GM23338 (cell line): ENCODE data around the gene RAET1G. TPM values are rescaled to one million over a fixed set of nuclear protein-coding genes. Genes with fewer than 3 reads are reported as not detected.
A peak's percentile ranks its signal among the peaks of the same experiment; 100 is the strongest.
"Not testable (repeated sequence)": the region's sequence is repeated elsewhere in the genome, so short reads cannot be mapped to it uniquely, and the experiment has no call there.

Experiments used
- ATAC-seq: fragments of 200-7000 bp; cut with Tn5 transposase; 3 replicates; pipeline ENCODE4 v1.9.1; 2020
- DNase-seq: peaks from one replicate; pipeline ENCODE4 v3.0.0-alpha.2; 2015; ENCODE audit warnings: low spot score
- H2AFZ ChIP-seq: fragments of 200-600 bp; sonication (generic); 2 replicates; pipeline ENCODE4 v1.8.0; 2016; ENCODE audit warnings: antibody characterized with exemption, mild to moderate bottlenecking, moderate library complexity
- H3F3A ChIP-seq: fragments of 200-600 bp; sonication (generic); replicated peaks from 2 replicates; pipeline ENCODE4 v1.8.0; 2017; ENCODE audit warnings: antibody characterized with exemption, mixed run types, low read depth
- H3K27ac ChIP-seq: fragments of 200-600 bp; sonication (generic); 2 replicates; pipeline ENCODE4 v1.6.1; 2016; ENCODE audit warnings: low read depth
- H3K27me3 ChIP-seq: fragments of 200-600 bp; sonication (generic); 2 replicates; pipeline ENCODE4 v1.8.0; 2016; ENCODE audit warnings: mild to moderate bottlenecking, mixed run types, moderate library complexity; ENCODE audit not compliant: insufficient read depth
- H3K36me3 ChIP-seq: fragments of 200-600 bp; sonication (generic); 2 replicates; pipeline ENCODE4 v1.8.0; 2016; ENCODE audit warnings: mild to moderate bottlenecking; ENCODE audit not compliant: insufficient read depth
- H3K4me1 ChIP-seq: fragments of 200-600 bp; sonication (generic); 2 replicates; pipeline ENCODE4 v1.8.0; 2016; ENCODE audit warnings: mild to moderate bottlenecking, moderate library complexity; ENCODE audit not compliant: insufficient read depth
- H3K4me2 ChIP-seq: fragments of 200-600 bp; sonication (generic); 2 replicates; pipeline ENCODE4 v1.7.1; 2017; ENCODE audit warnings: mixed run types
- H3K4me3 ChIP-seq: fragments of 200-600 bp; sonication (generic); 2 replicates; pipeline ENCODE4 v1.6.1; 2016; ENCODE audit warnings: mixed run types
- H3K79me2 ChIP-seq: fragments of 200-600 bp; sonication (generic); replicated peaks from 2 replicates; pipeline ENCODE4 v1.8.0; 2017; ENCODE audit warnings: mild to moderate bottlenecking; ENCODE audit not compliant: insufficient read depth
- H3K9me2 ChIP-seq: fragments of 200-600 bp; sonication (generic); 2 replicates; pipeline ENCODE4 v1.8.0; 2017; ENCODE audit not compliant: insufficient read depth
- H4K20me1 ChIP-seq: fragments of 200-600 bp; sonication (generic); replicated peaks from 2 replicates; pipeline ENCODE4 v1.8.0; 2017; ENCODE audit warnings: mild to moderate bottlenecking; ENCODE audit not compliant: insufficient read depth
- H3K27ac Mint-ChIP-seq: 2 replicates; pipeline ENCODE4 v1.8.0; 2020; ENCODE audit warnings: inconsistent platforms, mild to moderate bottlenecking, moderate library complexity, mixed read lengths
- H3K27me3 Mint-ChIP-seq: 3 replicates; pipeline ENCODE4 v1.8.0; 2022; ENCODE audit warnings: low read depth, mild to moderate bottlenecking, moderate library complexity, mixed read lengths, inconsistent platforms; ENCODE audit not compliant: insufficient read depth, poor library complexity
- H3K36me3 Mint-ChIP-seq: 3 replicates; pipeline ENCODE4 v1.8.0; 2021; ENCODE audit warnings: low read depth, mild to moderate bottlenecking, inconsistent platforms, moderate library complexity, mixed read lengths
- H3K4me1 Mint-ChIP-seq: 3 replicates; pipeline ENCODE4 v1.8.0; 2020; ENCODE audit warnings: mild to moderate bottlenecking, inconsistent platforms, mixed read lengths
- H3K4me3 Mint-ChIP-seq: 3 replicates; pipeline ENCODE4 v1.8.0; 2021; ENCODE audit warnings: moderate library complexity, mild to moderate bottlenecking, inconsistent platforms, mixed read lengths
- H3K9me3 Mint-ChIP-seq: 3 replicates; pipeline ENCODE4 v1.8.0; 2020; ENCODE audit warnings: moderate library complexity, mild to moderate bottlenecking, inconsistent platforms, mixed read lengths
- EZH2 ChIP-seq: fragments of 200-600 bp; sonication (generic); IDR thresholded peaks from one replicate; pipeline ENCODE4 v1.8.0; 2017; ENCODE audit warnings: antibody characterized with exemption, mild to moderate bottlenecking, low read depth; ENCODE audit not compliant: unreplicated experiment
- polyA plus RNA-seq: library from polyadenylated mRNA; unstranded; fragments of >200 nt; fragmentation: Nextera tagmentation; extraction: Ambion mirVana; gene quantifications from 2 replicates; pipeline ENCODE4 v1.2.1, GENCODE V29; 2016
- total RNA-seq: library from RNA; depleted of rRNA; stranded (reverse); fragments of >200 nt; shearing (Covaris generic); gene quantifications from 2 replicates; pipeline ENCODE4 v1.2.3, GENCODE V29; 2014

RAET1G gene
- total and polyA plus RNA-seq, 2 experiments from 2014 or later: not detected

- H3K4me2 ChIP-seq: peak overlapping the region; percentile 45; the same call in 1 of the 2 replicates
- H3K4me1 ChIP-seq, H4K20me1 ChIP-seq, H3F3A ChIP-seq, DNase-seq, H3K79me2 ChIP-seq, H3K27ac ChIP-seq, H3K9me3 Mint-ChIP-seq, H2AFZ ChIP-seq, H3K36me3 Mint-ChIP-seq, H3K36me3 ChIP-seq, H3K9me2 ChIP-seq, H3K27ac Mint-ChIP-seq: not testable (repeated sequence)
- peak overlapping the region; percentile 67 for H3K4me3 Mint-ChIP-seq
- H3K4me3 ChIP-seq: peak overlapping the region; percentile 45; the same call in 1 of the 2 replicates
- peak; percentile 26 for ATAC-seq
- H3K27me3 Mint-ChIP-seq: peaks cover 86% of the 10 kb centered on the region
- peaks cover 12% of the 10 kb centered on the region for H3K4me1 Mint-ChIP-seq
- TF ChIP-seq EZH2: peak; percentile 77
- peaks cover 98% of the 10 kb centered on the region for H3K27me3 ChIP-seq
Observed at GRCh38 chr6:149954984-149955653, 32.2 kb upstream of the RAET1G start.

GRCh38 chr6:149954328-149954983 lies 31.5 kb upstream of the RAET1G start:
- peak overlapping the region; percentile 45 for H3K4me3 ChIP-seq
- H2AFZ ChIP-seq, H3F3A ChIP-seq, H3K36me3 Mint-ChIP-seq, H3K27ac Mint-ChIP-seq, H3K36me3 ChIP-seq, H3K4me1 ChIP-seq, DNase-seq, H3K27ac ChIP-seq, H4K20me1 ChIP-seq, H3K9me3 Mint-ChIP-seq, H3K79me2 ChIP-seq, H3K9me2 ChIP-seq: not testable (repeated sequence)
- ATAC-seq: peak; percentile 38
- Mint-ChIP-seq H3K4me3 (0 out of 3 replicates have a peak overlapping the region, but pooled peaks have one; percentile 45), H3K27me3 (peaks cover 86% of the 10 kb centered on the region), H3K4me1 (peaks cover 12% of the 10 kb centered on the region)
- TF ChIP-seq EZH2: peak; percentile 66
- H3K4me2 ChIP-seq: peak overlapping the region; percentile 69
- H3K27me3 ChIP-seq: peaks cover 98% of the 10 kb centered on the region

- not testable (repeated sequence) for H3K9me2 ChIP-seq
Observed at GRCh38 chr6:149953934-149954327, 31.0 kb upstream of the RAET1G start.

GRCh38 chr6:149953390-149953789 lies 30.5 kb upstream of the RAET1G start:
- H3K36me3 Mint-ChIP-seq, H3K79me2 ChIP-seq, H3K4me2 ChIP-seq, H3K27ac ChIP-seq, H3K4me3 ChIP-seq, H3K9me3 Mint-ChIP-seq, H3K4me1 ChIP-seq, H3K36me3 ChIP-seq, H3F3A ChIP-seq, DNase-seq, H2AFZ ChIP-seq, H4K20me1 ChIP-seq, H3K27ac Mint-ChIP-seq, H3K9me2 ChIP-seq: not testable (repeated sequence)
- Mint-ChIP-seq H3K4me1 (peaks cover 12% of the 10 kb centered on the region), H3K4me3 (peak overlapping the region; percentile 30; the same call in 1 of the 3 replicates), H3K27me3 (peaks cover 78% of the 10 kb centered on the region)
- peaks cover 99% of the 10 kb centered on the region for H3K27me3 ChIP-seq
- peak; percentile 11 for ATAC-seq

More at GRCh38 chr6:149953934-149954327, 31.0 kb upstream of the RAET1G start:
- DNase-seq, H3K27ac Mint-ChIP-seq, H3K9me3 Mint-ChIP-seq, H4K20me1 ChIP-seq, H3K36me3 Mint-ChIP-seq, H3F3A ChIP-seq, H3K27ac ChIP-seq, H3K36me3 ChIP-seq, H3K4me1 ChIP-seq, H3K79me2 ChIP-seq, H2AFZ ChIP-seq: not testable (repeated sequence)
- Mint-ChIP-seq H3K4me1 (peaks cover 12% of the 10 kb centered on the region), H3K27me3 (peaks cover 81% of the 10 kb centered on the region), H3K4me3 (peak overlapping the region; percentile 45; the same call in 1 of the 3 replicates)
- ATAC-seq: peak; percentile 98
- Histone ChIP-seq H3K27me3 (peaks cover 98% of the 10 kb centered on the region), H3K4me2 (peak overlapping the region; percentile 69), H3K4me3 (peak overlapping the region; percentile 45; the same call in 1 of the 2 replicates)
